Measurements from ENCODE around the gene HOXA1. TPM values are rescaled to one million over a fixed set of nuclear protein-coding genes. Genes with fewer than 3 reads are reported as not detected.

HOXA1 gene
- total RNA-seq, 1 donor from 2014 or later, result 9.5 TPM

- peak; percentile 73 for DNase-seq (ENCODE audit: extremely low spot score, unreplicated experiment)
- Mint-ChIP-seq H3K27ac (peak overlapping the region; percentile 97), H3K4me1 (ENCODE audit: unreplicated experiment) (peaks cover 62% of the 10 kb centered on the region), H3K27me3 (peaks cover 70% of the 10 kb centered on the region), H3K36me3 (peaks cover 41% of the 10 kb centered on the region), H3K9me3 (no peaks in the 10 kb centered on the region), H3K4me3 (peak overlapping the region; percentile 97)
- no peak for TF ChIP-seq CTCF (conservative IDR thresholded peaks at IDR 0.05)
Measured at GRCh38 chr7:27103489-27104226, 7.9 kb upstream of the HOXA1 start.

- TF ChIP-seq CTCF (conservative IDR thresholded peaks at IDR 0.05), result no peak
- Mint-ChIP-seq H3K27me3 (peaks cover 67% of the 10 kb centered on the region), H3K27ac (peak within 1 kb of the TSS; percentile 97), H3K36me3 (peaks cover 45% of the 10 kb centered on the region), H3K9me3 (no peaks in the 10 kb centered on the region), H3K4me1 (ENCODE audit: unreplicated experiment) (peaks cover 62% of the 10 kb centered on the region), H3K4me3 (peak within 1 kb of the TSS; percentile 97)
- peak; percentile 78 for DNase-seq (ENCODE audit: extremely low spot score, unreplicated experiment)
Measured at GRCh38 chr7:27102581-27103442, 7.0 kb upstream of the HOXA1 start, which contains the start of gene HOXA2. Gene HOXA2, minus strand, starts transcription at chr7:27102683. Its CDS starts 183 bp downstream, at chr7:27102500.

GRCh38 chr7:27101957-27102580 lies 6.3 kb upstream of the HOXA1 start:
- Mint-ChIP-seq H3K9me3 (no peaks in the 10 kb centered on the region), H3K36me3 (peaks cover 47% of the 10 kb centered on the region), H3K27me3 (peaks cover 67% of the 10 kb centered on the region), H3K4me1 (ENCODE audit: unreplicated experiment) (peaks cover 62% of the 10 kb centered on the region), H3K4me3 (peak overlapping the region; percentile 97), H3K27ac (peak overlapping the region; percentile 97)
- peak; percentile 77 for DNase-seq (ENCODE audit: extremely low spot score, unreplicated experiment)
- TF ChIP-seq CTCF (conservative IDR thresholded peaks at IDR 0.05), result no peak

GRCh38 chr7:27101171-27101956 lies 5.6 kb upstream of the HOXA1 start:
- Mint-ChIP-seq H3K4me3 (peak overlapping the region; percentile 97), H3K27me3 (peaks cover 68% of the 10 kb centered on the region), H3K36me3 (peaks cover 48% of the 10 kb centered on the region), H3K27ac (peak overlapping the region; percentile 97), H3K4me1 (ENCODE audit: unreplicated experiment) (peaks cover 62% of the 10 kb centered on the region), H3K9me3 (no peaks in the 10 kb centered on the region)
- no peak for TF ChIP-seq CTCF (conservative IDR thresholded peaks at IDR 0.05)
- no peak for DNase-seq (ENCODE audit: extremely low spot score, unreplicated experiment)

GRCh38 chr7:27100694-27101170 lies 4.9 kb upstream of the HOXA1 start:
- peaks cover 56% of the 10 kb centered on the region for H3K4me1 Mint-ChIP-seq (ENCODE audit: unreplicated experiment)
- TF ChIP-seq CTCF (conservative IDR thresholded peaks at IDR 0.05), result no peak
- H3K9me3 Mint-ChIP-seq, result no peaks in the 10 kb centered on the region
- no peak for DNase-seq (ENCODE audit: extremely low spot score, unreplicated experiment)
- peak overlapping the region; percentile 97 for H3K4me3 Mint-ChIP-seq
- H3K27ac Mint-ChIP-seq, result peak overlapping the region; percentile 97
- H3K27me3 Mint-ChIP-seq, result peaks cover 63% of the 10 kb centered on the region
- H3K36me3 Mint-ChIP-seq, result peaks cover 46% of the 10 kb centered on the region

Data from type B pancreatic cell (in vitro differentiated cells).